ENCODE data around the gene TBXAS1. TPM values are rescaled to one million over a fixed set of nuclear protein-coding genes. Genes with fewer than 3 reads are reported as not detected.
"Not testable (repeated sequence)": the region's sequence is repeated elsewhere in the genome, so short reads cannot be mapped to it uniquely, and the experiment has no call there.

TBXAS1 gene
- total and polyA plus RNA-seq, 2 of the 8 experiments (the other 6 are each of a cell fraction or from before 2014, with no cell fraction given): 0.86 to 2.1 TPM

- CTCF ChIA-PET (ENCODE audit: partially characterized antibody); POLR2A ChIA-PET (ENCODE audit: partially characterized antibody): not testable (repeated sequence)
- WGBS, 2 experiments (ENCODE audit: extremely low coverage in 1 of 2, insufficient coverage in 1 of 2, insufficient read length in 1 of 2, insufficient replicate concordance in 2 of 2, low coverage in 1 of 2, low lambda C conversion rate in 2 of 2, missing lambda C conversion rate in 1 of 2): 89% methylated on average over 2 of the region's 2 CpGs; no CpG with 5 or more reads in 1 of the 2 experiments
Observed at GRCh38 chr7:139903103-139903477, 74.0 kb downstream of the TBXAS1 start.

More at GRCh38 chr7:139903103-139903477, 74.0 kb downstream of the TBXAS1 start:
- H3K79me2 ChIP-seq (ENCODE audit: control insufficient read depth in 1 of 2, insufficient read depth in 2 of 2, low read length in 2 of 2); H3K79me1 ChIP-seq (ENCODE audit: low read depth, low read length); H4K91ac ChIP-seq (replicated peaks; ENCODE audit: insufficient read length, low read length); H4K8ac ChIP-seq (ENCODE audit: extremely low read depth, insufficient read depth, low read length); H3K4ac ChIP-seq (replicated peaks; ENCODE audit: insufficient read length, low read depth, low read length); H3K14ac ChIP-seq (ENCODE audit: insufficient read length); H2BK12ac ChIP-seq (ENCODE audit: low read depth, low read length); H3K9ac ChIP-seq (replicated peaks in 1 of 4; ENCODE audit: extremely low read depth in 1 of 4, low read depth in 3 of 4, low read length in 3 of 4); H3K27ac ChIP-seq (ENCODE audit: low read depth, low read length); H3K36me3 ChIP-seq (ENCODE audit: control insufficient read depth in 2 of 4, insufficient read depth in 4 of 4, low read length in 3 of 4); H4K20me1 ChIP-seq (replicated peaks in 1 of 2; ENCODE audit: control insufficient read depth in 1 of 2, insufficient read depth in 2 of 2, low read length in 2 of 2); H2BK20ac ChIP-seq (ENCODE audit: low read length); H2AK5ac ChIP-seq (ENCODE audit: low read depth, low read length); H3K23ac ChIP-seq (ENCODE audit: insufficient read length); H2BK15ac ChIP-seq (ENCODE audit: low read length); H3K56ac ChIP-seq (replicated peaks; ENCODE audit: insufficient read length, low read depth, low read length); FAIRE-seq; H3K9me3 ChIP-seq (ENCODE audit: insufficient read depth in 2 of 2, low read depth in 1 of 2, low read length in 1 of 2); H3K23me2 ChIP-seq (ENCODE audit: low read depth, low read length); H3K18ac ChIP-seq (ENCODE audit: extremely low read depth, low read length); H2AFZ ChIP-seq (ENCODE audit: low read length); H3K4me3 ChIP-seq (ENCODE audit: extremely low read depth in 1 of 4, insufficient read depth in 2 of 4, low read depth in 3 of 4, low read length in 4 of 4); H2BK5ac ChIP-seq (ENCODE audit: low read depth, low read length); H4K5ac ChIP-seq (ENCODE audit: insufficient read length, low read depth, low read length); H3K27me3 ChIP-seq (replicated peaks in 1 of 4; ENCODE audit: control insufficient read depth in 3 of 4, extremely low read depth in 1 of 4, insufficient read depth in 3 of 4, low read length in 3 of 4); DNase-seq (ENCODE audit: low read depth in 1 of 2, low spot score in 2 of 2); H3K4me1 ChIP-seq (replicated peaks in 1 of 4; ENCODE audit: control insufficient read depth in 3 of 4, insufficient read depth in 4 of 4, low read length in 3 of 4); H3K4me2 ChIP-seq (ENCODE audit: insufficient read depth in 1 of 2, low read depth in 2 of 2, low read length in 2 of 2); H2BK120ac ChIP-seq (replicated peaks; ENCODE audit: low read depth, low read length): not testable (repeated sequence)

Measured in H1 (cell line).